C4-2B (cell line): ENCODE measurements around the gene KANK4.
"Not testable (repeated sequence)": the region's sequence is repeated elsewhere in the genome, so short reads cannot be mapped to it uniquely, and the experiment has no call there.

Source experiments
- H3K27ac ChIP-seq: fragments of 450-650 bp; 2 replicates; pipeline ENCODE4 v1.5.1; 2017
- CTCF ChIP-seq: fragments of 450-650 bp; conservative IDR thresholded peaks from 2 replicates; pipeline ENCODE4 v1.5.1; 2017; ENCODE audit warnings: mild to moderate bottlenecking
- ZFX ChIP-seq: fragments of 450-650 bp; IDR thresholded peaks from 2 replicates; pipeline ENCODE4 v1.6.1; 2017

KANK4 gene

GRCh38 chr1:62227496-62227895 is 91.7 kb downstream of the KANK4 start:
- TF ChIP-seq ZFX = no peak
- no peak for TF ChIP-seq CTCF

GRCh38 chr1:62224182-62224581 is 95.1 kb downstream of the KANK4 start:
- TF ChIP-seq ZFX (no peak), CTCF (no peak)
- H3K27ac ChIP-seq = no peak overlapping the region

More at GRCh38 chr1:62227496-62227895, 91.7 kb downstream of the KANK4 start:
- H3K27ac ChIP-seq = no peak overlapping the region

- TF ChIP-seq ZFX = no peak
- no peak for TF ChIP-seq CTCF
- H3K27ac ChIP-seq = no peak overlapping the region
Observed at GRCh38 chr1:62222321-62222720, 96.9 kb downstream of the KANK4 start.

- H3K27ac ChIP-seq = no peak overlapping the region
- TF ChIP-seq ZFX = no peak
- TF ChIP-seq CTCF = no peak
Observed at GRCh38 chr1:62221171-62221570, 98.1 kb downstream of the KANK4 start.

GRCh38 chr1:62220456-62220855 is 98.8 kb downstream of the KANK4 start:
- not testable (repeated sequence) for H3K27ac ChIP-seq

- TF ChIP-seq ZFX (no peak), CTCF (no peak)
Observed at GRCh38 chr1:62218604-62219003, 100.6 kb downstream of the KANK4 start.

GRCh38 chr1:62213075-62213914 is 105.9 kb downstream of the KANK4 start:
- H3K27ac ChIP-seq = no peak overlapping the region
- no peak for TF ChIP-seq ZFX
- TF ChIP-seq CTCF = no peak

More at GRCh38 chr1:62218604-62219003, 100.6 kb downstream of the KANK4 start:
- no peak overlapping the region for H3K27ac ChIP-seq

- no peak overlapping the region for H3K27ac ChIP-seq
- TF ChIP-seq ZFX (no peak), CTCF (no peak)
Observed at GRCh38 chr1:62212411-62212810, 106.8 kb downstream of the KANK4 start.
